Stimulated activated CD4-positive, alpha-beta T cell treated with anti-CD3 and anti-CD28 coated beads, Interleukin-1b, Interleukin-23, amount 100 ng/mL, for 1 hour (primary cell): ENCODE results near the gene ZDHHC14.
"Not testable (repeated sequence)": the region's sequence is repeated elsewhere in the genome, so short reads cannot be mapped to it uniquely, and the experiment has no call there.

ENCODE experiments used
- DNase-seq, 2 donors: peaks; one replicate each; pipeline ENCODE4 v3.0.0-alpha.2; 2020; ENCODE audit warnings: low read depth in 2 of 2

ZDHHC14 gene

GRCh38 chr6:157569543-157569942 lies 188.6 kb downstream of the ZDHHC14 start:
- no peak for DNase-seq

GRCh38 chr6:157570104-157570503 lies 189.1 kb downstream of the ZDHHC14 start:
- DNase-seq, result no peak

- DNase-seq, result no peak
Observed at GRCh38 chr6:157570752-157571151, 189.8 kb downstream of the ZDHHC14 start.

- DNase-seq, result no peak
Observed at GRCh38 chr6:157571269-157571668, 190.3 kb downstream of the ZDHHC14 start.

- no peak for DNase-seq
Observed at GRCh38 chr6:157571950-157572349, 191.0 kb downstream of the ZDHHC14 start.

GRCh38 chr6:157574851-157575424 lies 193.9 kb downstream of the ZDHHC14 start:
- no peak for DNase-seq

GRCh38 chr6:157575436-157576145 lies 194.6 kb downstream of the ZDHHC14 start:
- no peak for DNase-seq

GRCh38 chr6:157576991-157577390 lies 196.0 kb downstream of the ZDHHC14 start:
- DNase-seq, result not testable (repeated sequence)

- not testable (repeated sequence) for DNase-seq
Observed at GRCh38 chr6:157578527-157578926, 197.5 kb downstream of the ZDHHC14 start.

GRCh38 chr6:157579467-157580031 lies 198.6 kb downstream of the ZDHHC14 start:
- DNase-seq, result no peak

GRCh38 chr6:157584036-157584435 lies 203.0 kb downstream of the ZDHHC14 start:
- DNase-seq, result no peak

GRCh38 chr6:157585274-157586087 lies 204.5 kb downstream of the ZDHHC14 start:
- no peak for DNase-seq

- DNase-seq, result no peak
Observed at GRCh38 chr6:157586088-157586414, 205.1 kb downstream of the ZDHHC14 start.

- no peak for DNase-seq
Observed at GRCh38 chr6:157586476-157587126, 205.6 kb downstream of the ZDHHC14 start.

GRCh38 chr6:157587127-157587926 lies 206.3 kb downstream of the ZDHHC14 start:
- DNase-seq, result no peak

GRCh38 chr6:157590654-157591053 lies 209.7 kb downstream of the ZDHHC14 start:
- DNase-seq, result not testable (repeated sequence)

- DNase-seq, result no peak
Observed at GRCh38 chr6:157592541-157592940, 211.6 kb downstream of the ZDHHC14 start.

- DNase-seq, result no peak
Observed at GRCh38 chr6:157592980-157593379, 212.0 kb downstream of the ZDHHC14 start.

- no peak for DNase-seq
Observed at GRCh38 chr6:157593596-157593995, 212.6 kb downstream of the ZDHHC14 start.

- no peak for DNase-seq
Observed at GRCh38 chr6:157594292-157594691, 213.3 kb downstream of the ZDHHC14 start.

GRCh38 chr6:157595768-157596167 lies 214.8 kb downstream of the ZDHHC14 start:
- DNase-seq, result no peak
